Omental fat pad (tissue), 4 donors: ENCODE results near the gene MRC2. TPM values are rescaled to one million over a fixed set of nuclear protein-coding genes. Genes with fewer than 3 reads are reported as not detected.
"Not testable (repeated sequence)": the region's sequence is repeated elsewhere in the genome, so short reads cannot be mapped to it uniquely, and the experiment has no call there.

Experiments
- ATAC-seq: fragments of 150-250 bp; one replicate; pipeline ENCODE4 v1.9.1; 2016; ENCODE audit warnings: mild to moderate bottlenecking, moderate library complexity; ENCODE audit not compliant: low FRiP score
- DNase-seq: peaks from one replicate; pipeline ENCODE4 v3.0.0-alpha.2; 2019; ENCODE audit warnings: low spot score
- CTCF ChIP-seq, 3 donors: fragments of 450-650 bp; IDR thresholded peaks; one replicate each; pipeline ENCODE4 v1.5.1; 2016 to 2017; ENCODE audit warnings: antibody characterized with exemption in 3 of 3, mild to moderate bottlenecking in 3 of 3, moderate library complexity in 2 of 3
- total RNA-seq, 4 donors: library from RNA; depleted of rRNA; stranded (reverse); fragments of >200 nt; gene quantifications; one replicate each; pipeline ENCODE4 v1.1.0, GENCODE V29; 2016

The MRC2 gene
- total RNA-seq, 4 donors from 2014 or later = 21.3 to 82.4 (median 30.8) TPM

- ATAC-seq = no peak
- TF ChIP-seq CTCF (IDR thresholded peaks at IDR 0.05) = no peak
Measured at GRCh38 chr17:62611728-62612127, 15.7 kb upstream of the MRC2 start.

GRCh38 chr17:62612289-62612688, 15.2 kb upstream of the MRC2 start:
- ATAC-seq, DNase-seq: not testable (repeated sequence)

More at GRCh38 chr17:62611728-62612127, 15.7 kb upstream of the MRC2 start:
- DNase-seq = no peak

- DNase-seq, ATAC-seq: not testable (repeated sequence)
Measured at GRCh38 chr17:62613095-62613494, 14.4 kb upstream of the MRC2 start.

- ATAC-seq = peak; percentile 27
- DNase-seq = no peak
- no peak for TF ChIP-seq CTCF (IDR thresholded peaks at IDR 0.05)
Measured at GRCh38 chr17:62614142-62614541, 13.3 kb upstream of the MRC2 start.

GRCh38 chr17:62615503-62615902, 12.0 kb upstream of the MRC2 start:
- no peak for ATAC-seq
- no peak for TF ChIP-seq CTCF (IDR thresholded peaks at IDR 0.05)
- DNase-seq = no peak

GRCh38 chr17:62616993-62617893, 10.2 kb upstream of the MRC2 start:
- ATAC-seq (no peak), DNase-seq (no peak)
- TF ChIP-seq CTCF (IDR thresholded peaks at IDR 0.05) = no peak

- DNase-seq = no peak
- TF ChIP-seq CTCF (IDR thresholded peaks at IDR 0.05) = no peak
- no peak for ATAC-seq
Measured at GRCh38 chr17:62617894-62618472, 9.5 kb upstream of the MRC2 start.
